Esophagus mucosa (tissue), 1 donor: ENCODE measurements around the gene MBD3L2. TPM values are rescaled to one million over a fixed set of nuclear protein-coding genes. Genes with fewer than 3 reads are reported as not detected.
"Not testable (repeated sequence)": the region's sequence is repeated elsewhere in the genome, so short reads cannot be mapped to it uniquely, and the experiment has no call there.

Experiments used
- ATAC-seq: fragments of 200-7000 bp; cut with Tn5 transposase; one replicate; pipeline ENCODE4 v1.9.1; 2020
- total RNA-seq: library from RNA; stranded (reverse); gene quantifications from one replicate; pipeline ENCODE4 v1.2.4, GENCODE V29; 2023
- donor health status: DM: yes; HTN: yes; CAD: no.

Gene MBD3L2
- not detected for total RNA-seq

DNA sequence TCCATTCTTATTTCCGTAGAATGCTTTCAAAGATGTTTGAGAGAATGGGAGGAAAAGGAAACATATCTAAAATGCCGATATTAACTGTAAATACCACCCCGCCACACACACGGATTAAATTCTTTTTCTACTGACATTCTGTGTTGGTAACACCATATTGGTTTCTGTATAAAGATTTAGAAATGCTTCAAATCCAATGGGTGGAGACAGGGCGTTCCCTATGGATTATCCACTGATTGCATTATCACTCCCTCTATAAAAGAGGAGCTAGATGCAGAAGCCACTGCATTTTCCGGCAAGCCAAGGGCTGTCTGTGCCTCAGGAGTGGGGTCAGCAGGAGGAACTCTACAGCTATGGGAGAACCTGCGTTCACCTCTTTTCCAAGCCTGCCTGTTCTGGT, at the start of gene MBD3L2:
Gene MBD3L2, plus strand, starts transcription at position 301 of the 400 bp plus-strand sequence. Its CDS starts 53 bp downstream, at position 354.
- not testable (repeated sequence) for ATAC-seq

DNA sequence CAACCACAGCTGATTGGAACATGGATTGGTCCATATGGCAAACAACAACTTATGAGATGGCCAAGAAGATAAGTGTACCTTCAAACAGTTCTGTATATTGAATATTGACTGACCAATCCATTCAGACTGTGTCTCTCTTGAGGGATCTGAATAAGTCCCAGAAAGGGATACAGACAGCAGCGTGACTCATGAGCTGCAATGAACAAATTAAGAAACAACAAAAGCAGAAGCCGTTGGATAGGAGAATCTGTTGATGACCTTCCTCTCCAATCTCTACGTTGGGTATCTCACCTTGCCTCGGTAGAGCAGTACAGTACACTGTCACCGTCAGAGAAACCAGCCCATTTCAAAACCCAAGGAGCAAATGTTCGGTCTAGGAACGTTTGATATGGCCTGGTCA, 49.2 kb upstream of the MBD3L2 start:
- ATAC-seq: no peak

DNA sequence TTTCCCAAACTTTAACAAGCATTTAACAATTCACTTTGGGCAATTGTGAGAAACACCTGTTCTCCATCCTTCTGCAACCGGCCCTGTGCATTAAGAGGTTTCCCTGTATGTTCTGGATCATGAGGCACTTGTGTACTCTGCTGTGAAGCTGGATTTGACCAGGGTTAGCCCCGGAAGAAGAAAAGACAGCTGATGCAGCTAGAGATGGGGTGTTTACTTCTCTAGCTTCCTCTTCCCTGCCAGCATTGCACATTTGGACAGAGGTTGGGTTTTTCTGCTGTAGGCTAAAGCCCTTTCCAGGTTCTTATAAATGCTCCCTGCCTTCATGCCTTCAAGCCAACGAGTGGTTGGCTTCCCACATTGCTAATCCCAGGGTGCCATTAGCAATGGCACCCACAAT, 48.8 kb upstream of the MBD3L2 start:
- ATAC-seq: no peak

DNA sequence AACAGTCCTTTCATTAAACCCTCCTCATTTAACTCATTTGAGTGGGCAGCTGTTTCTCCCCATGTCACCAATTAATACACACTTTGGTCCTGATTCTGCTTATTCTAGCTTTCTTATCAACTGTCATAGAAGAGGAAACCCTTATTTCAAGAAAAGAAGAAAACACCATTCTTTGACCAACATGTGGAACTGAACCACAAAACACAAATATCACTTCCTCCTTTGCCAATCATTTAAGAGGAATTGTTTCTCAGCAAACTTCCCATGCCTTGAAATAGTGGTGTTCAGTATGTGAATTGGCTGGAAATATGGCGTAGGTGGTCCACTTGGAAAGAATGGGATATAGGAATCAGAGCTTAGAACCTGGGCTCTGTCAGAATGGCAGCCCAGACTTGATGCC, 48.3 kb upstream of the MBD3L2 start:
- no peak for ATAC-seq

DNA sequence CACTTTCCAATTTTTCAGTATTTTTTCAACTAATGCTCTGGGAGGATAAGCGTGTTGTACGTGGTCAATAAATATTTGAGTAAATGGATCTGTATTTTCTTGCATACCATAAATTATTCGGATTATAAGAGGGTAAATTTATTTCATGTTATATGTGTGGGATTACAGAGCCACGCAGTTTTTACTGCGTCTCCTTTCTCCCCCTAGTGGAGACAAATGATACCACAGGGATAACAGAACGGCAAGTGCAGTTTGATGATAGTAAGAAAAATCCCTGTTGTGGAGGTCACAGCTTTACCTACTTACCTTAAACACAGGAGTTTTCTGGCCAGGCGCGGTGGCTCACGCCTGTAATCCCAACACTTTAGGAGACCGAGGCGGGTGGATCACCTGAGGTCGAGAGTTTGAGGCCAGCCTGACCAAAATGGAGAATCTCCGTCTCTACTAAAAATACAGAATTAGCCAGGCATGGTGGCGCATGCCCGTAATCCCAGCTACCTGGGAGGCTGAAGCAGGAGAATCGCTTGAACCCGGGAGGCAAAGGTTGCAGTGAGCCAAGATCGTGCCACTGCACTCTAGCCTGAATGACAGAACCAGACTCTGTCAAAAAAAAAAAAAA, 44.7 kb upstream of the MBD3L2 start:
- no peak for ATAC-seq

DNA sequence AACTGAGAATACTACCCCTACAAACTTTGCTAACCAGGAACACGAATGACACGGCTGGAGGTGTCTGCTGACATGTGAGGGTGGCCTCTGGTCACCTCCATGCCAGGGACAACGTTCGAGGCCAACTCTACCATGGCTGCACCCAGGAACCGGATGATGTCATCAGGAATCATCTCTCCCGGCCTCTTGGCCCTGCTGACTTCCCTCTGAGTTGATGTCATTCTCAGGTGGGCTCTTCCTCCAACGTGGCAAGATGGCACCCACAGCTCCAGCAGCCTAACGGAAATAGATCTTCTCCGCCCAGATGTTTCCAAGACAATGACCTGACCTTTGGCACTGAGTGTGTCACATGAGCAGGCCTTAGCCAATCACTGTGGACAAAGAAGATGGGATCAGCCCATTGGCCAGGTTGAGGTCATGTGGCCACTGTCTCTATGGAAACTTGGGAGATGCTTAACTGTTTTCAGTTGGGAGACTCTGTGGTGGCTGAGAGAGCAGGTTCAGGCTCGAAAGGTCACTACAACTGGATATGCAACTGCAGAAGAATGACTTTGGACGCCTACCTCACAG, 42.9 kb upstream of the MBD3L2 start:
- ATAC-seq: no peak

DNA sequence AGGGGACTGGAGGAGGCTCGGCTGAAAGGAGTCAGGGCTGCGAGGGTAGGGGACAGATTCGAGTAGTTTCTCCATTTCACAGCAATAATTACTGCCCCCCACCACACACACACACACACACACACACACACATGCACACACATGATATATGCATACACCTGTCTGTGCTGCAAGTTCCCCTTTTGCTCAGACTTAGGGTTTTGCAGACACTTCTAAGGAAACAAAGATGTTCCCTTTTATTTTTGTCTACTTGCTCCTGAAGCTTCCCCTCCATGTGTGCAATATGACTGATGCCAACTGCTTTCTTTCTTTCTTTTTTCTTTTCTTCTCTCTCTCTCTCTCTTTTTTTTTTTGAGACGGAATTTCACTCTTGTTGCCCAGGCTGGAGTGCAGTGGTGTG, 41.3 kb upstream of the MBD3L2 start:
- no peak for ATAC-seq

DNA sequence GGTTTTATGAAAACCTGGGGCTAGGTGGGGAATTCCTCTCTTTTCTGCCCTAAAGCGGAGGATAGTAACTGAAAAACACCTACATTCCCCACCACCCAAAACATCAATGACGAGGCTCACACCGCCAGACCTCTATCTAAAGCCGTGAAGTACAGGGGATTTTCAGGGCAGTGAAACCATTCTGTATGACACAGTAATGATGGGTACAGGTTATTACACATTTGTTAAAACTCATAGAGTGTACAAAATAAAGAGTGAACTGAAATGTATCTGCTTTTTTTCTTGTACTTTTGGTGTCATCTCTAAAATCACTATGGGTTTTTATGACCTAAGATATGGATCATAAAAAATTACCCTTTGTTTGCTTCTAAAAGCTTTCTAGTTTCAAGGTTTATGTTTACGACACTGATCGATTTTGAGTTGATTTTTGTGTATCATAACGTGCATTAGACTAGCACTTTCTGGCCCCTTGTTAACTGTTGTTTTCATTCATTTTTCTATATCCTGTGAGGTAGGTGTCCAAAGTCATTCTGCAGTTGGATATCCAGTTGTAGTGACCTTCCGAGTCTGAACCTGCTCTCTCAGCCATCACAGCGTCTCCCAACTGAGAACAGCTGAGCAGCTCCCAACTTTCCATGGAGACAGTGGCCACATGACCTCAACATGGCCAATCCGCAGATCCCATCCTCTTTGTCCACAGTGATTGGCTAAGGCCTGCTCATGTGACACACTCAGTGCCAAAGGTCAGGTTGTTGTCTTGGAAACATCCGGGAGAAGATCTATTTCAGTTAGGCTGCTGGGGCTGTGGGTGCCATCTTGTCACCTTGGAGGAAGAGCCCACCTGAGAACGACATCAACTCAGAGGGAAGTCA, 38.2 kb upstream of the MBD3L2 start:
- no peak for ATAC-seq

DNA sequence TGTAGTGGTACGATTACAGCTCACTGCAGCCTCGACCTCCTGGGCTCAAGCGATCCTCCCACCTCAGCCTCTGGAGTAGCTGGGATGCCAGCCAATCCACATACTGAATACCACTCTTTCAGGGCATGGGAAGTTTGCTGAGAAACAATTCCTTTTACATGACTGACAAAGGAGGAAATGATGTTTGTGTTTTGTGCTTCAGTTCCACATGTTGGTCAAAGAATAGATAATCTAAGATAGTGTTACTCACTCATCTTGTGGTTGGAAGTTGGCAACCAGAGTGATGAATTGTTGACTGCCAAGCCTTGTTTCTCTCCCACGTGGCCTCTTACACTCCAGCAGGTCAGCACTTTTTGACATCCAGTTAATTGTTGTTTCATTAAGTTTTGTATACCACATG, 35.4 kb upstream of the MBD3L2 start:
- ATAC-seq: no peak

DNA sequence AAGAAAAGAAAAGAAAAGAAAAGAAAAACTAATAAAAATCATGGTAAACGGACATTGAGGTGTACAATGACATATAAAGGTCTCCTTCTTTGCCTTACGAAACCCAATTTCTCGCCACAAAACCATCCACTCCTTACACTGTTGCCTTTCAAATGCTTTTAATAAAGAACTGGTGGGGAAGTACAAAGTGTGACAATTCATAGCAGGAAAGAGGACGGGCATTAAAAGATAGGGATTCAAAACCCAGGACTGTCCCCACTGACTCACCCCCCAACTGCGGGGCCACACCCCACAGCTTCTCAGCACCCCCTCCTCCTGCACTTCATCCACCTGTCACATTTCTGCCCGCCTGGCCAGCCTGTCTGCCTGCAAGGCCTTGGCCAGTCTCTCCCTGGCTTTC, 30.3 kb upstream of the MBD3L2 start:
- no peak for ATAC-seq

DNA sequence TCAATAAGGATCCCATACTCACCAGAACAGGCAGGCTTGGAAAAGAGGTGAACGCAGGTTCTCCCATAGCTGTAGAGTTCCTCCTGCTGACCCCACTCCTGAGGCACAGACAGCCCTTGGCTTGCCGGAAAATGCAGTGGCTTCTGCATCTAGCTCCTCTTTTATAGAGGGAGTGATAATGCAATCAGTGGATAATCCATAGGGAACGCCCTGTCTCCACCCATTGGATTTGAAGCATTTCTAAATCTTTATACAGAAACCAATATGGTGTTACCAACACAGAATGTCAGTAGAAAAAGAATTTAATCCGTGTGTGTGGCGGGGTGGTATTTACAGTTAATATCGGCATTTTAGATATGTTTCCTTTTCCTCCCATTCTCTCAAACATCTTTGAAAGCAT, 27.8 kb upstream of the MBD3L2 start, which contains the start of gene MBD3L2B:
Gene MBD3L2B, minus strand, starts transcription at position 101 of the 400 bp plus-strand sequence. Its CDS starts 34 bp downstream, at position 67.
- ATAC-seq: not testable (repeated sequence)

DNA sequence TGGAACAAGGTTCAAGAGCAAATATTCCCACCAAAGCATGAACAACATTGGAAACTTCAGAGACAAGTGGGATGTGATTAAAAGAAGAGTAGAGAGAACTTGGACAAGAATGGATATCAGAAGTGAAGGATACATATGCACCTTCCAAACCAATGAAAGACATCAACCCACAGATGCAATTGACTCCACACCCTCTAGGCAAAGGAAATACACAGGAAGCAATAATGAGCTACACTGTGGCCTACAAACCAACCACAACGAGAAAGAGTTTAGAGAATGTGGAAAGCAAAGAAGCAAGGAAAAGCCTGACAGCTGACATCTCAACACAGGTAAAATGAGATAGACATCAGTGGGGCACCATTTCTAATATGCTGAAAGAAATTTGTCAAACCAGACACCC, 20.3 kb upstream of the MBD3L2 start:
- ATAC-seq: not testable (repeated sequence)

DNA sequence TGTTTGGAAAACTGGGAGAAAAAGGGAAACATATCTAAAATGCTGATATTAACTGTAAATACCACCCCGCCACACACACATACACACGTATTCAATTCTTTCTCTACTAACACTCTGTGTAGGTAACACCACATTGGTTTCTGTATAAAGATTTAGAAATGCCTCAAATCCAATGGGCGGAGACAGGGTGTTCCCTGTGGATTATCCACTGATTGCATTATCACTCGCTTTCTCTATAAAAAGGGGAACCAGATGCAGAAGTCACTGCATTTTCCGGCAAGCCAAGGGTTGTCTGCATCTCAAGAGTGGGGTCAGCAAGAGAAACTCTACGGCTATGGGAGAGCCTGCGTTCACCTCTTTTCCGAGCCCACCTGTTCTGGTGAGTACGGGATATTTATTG, 18.8 kb upstream of the MBD3L2 start, which contains the start of gene MBD3L5:
Gene MBD3L5, plus strand, starts transcription at position 301 of the 400 bp plus-strand sequence. Its CDS starts 34 bp downstream, at position 335.
- not testable (repeated sequence) for ATAC-seq

DNA sequence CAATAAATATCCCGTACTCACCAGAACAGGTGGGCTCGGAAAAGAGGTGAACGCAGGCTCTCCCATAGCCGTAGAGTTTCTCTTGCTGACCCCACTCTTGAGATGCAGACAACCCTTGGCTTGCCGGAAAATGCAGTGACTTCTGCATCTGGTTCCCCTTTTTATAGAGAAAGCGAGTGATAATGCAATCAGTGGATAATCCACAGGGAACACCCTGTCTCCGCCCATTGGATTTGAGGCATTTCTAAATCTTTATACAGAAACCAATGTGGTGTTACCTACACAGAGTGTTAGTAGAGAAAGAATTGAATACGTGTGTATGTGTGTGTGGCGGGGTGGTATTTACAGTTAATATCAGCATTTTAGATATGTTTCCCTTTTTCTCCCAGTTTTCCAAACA, 9.0 kb upstream of the MBD3L2 start, which contains the start of gene MBD3L4:
Gene MBD3L4, minus strand, starts transcription at position 101 of the 400 bp plus-strand sequence. Its CDS starts 35 bp downstream, at position 66.
- not testable (repeated sequence) for ATAC-seq

DNA sequence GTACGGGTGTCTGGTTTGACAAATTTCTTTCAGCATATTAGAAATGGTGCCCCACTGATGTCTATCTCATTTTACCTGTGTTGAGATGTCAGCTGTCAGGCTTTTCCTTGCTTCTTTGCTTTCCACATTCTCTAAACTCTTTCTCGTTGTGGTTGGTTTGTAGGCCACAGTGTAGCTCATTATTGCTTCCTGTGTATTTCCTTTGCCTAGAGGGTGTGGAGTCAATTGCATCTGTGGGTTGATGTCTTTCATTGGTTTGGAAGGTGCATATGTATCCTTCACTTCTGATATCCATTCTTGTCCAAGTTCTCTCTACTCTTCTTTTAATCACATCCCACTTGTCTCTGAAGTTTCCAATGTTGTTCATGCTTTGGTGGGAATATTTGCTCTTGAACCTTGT, 7.6 kb upstream of the MBD3L2 start:
- ATAC-seq: not testable (repeated sequence)

DNA sequence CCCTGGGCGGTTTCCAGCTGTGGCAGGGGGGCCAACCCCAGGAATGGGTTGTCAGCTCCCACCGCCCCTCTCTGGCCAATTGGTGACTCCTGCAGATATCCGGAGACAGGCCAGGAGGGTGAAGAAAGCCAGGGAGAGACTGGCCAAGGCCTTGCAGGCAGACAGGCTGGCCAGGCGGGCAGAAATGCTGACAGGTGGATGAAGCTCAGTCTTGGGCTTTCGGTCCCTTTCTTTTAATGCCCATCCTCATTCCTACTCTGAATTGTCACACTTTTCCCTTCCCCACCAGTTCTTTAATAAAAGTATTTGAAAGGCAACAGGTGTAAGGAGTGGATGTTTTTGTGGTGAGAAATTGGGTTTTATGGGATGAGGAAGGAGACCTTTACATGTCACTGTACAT, 2.3 kb downstream of the MBD3L2 start:
- not testable (repeated sequence) for ATAC-seq

DNA sequence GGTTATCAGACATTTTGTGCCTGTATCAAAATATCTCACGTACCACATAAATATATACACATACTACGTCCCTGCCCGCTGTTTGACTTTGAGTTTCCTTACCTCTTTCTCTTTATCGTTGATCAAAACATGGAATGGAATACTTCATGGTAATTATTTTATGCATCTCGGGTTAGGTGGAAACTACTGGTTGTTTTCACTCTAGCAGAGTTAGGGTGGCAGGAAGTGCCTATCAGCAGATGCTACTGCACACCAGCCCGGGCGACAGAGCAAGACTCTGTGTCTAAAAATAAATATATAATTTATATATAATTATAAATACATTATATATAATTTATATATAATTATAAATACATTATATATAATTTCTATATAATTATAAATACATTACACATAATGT, 3.8 kb downstream of the MBD3L2 start:
- ATAC-seq: not testable (repeated sequence)

DNA sequence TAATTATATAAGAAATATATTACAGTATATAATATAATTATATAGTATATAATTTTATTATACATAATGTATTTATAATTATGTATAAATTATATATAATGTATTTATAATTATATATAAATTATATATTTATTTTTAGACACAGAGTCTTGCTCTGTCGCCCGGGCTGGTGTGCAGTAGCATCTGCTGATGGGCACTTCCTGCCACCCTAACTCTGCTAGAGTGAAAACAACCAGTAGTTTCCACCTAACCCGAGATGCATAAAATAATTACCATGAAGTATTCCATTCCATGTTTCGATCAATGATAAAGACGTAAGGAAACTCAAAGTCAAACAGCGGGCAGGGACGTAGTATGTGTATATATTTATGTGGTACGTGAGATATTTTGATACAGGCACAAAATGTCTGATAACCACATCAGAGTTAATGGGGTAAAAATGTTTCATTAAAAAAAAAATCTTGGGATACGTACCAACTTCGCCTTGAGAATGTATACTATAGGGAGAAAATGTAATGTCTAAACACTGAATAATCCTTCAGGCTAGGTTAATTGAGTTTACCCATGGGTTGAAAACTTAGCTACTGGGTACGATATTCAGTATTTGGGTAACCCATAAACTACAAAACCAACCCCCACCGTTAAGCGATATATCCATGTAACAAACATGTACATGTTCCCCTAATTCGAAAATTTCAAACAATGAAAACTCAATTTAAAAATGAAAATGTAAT, 5.7 kb downstream of the MBD3L2 start:
- not testable (repeated sequence) for ATAC-seq

DNA sequence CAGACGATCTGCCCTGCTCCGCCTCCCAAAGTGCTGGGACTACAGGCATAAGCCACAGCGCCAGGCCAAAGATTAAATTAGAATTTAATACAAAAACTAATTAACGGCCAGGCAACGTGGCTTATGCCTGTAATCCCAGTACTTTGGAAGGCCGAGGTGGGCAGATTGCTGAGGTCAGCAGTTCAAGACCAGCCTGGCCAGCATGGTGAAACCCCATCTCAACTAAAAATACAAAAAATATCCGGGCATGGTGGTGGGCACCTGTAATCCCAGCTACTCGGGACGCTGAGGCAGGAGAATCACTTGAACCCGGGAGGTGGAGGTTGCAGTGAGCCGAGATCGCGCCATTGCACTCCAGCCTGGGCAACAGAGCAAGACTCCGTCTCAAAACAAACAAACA, 6.6 kb downstream of the MBD3L2 start:
- ATAC-seq: not testable (repeated sequence)

DNA sequence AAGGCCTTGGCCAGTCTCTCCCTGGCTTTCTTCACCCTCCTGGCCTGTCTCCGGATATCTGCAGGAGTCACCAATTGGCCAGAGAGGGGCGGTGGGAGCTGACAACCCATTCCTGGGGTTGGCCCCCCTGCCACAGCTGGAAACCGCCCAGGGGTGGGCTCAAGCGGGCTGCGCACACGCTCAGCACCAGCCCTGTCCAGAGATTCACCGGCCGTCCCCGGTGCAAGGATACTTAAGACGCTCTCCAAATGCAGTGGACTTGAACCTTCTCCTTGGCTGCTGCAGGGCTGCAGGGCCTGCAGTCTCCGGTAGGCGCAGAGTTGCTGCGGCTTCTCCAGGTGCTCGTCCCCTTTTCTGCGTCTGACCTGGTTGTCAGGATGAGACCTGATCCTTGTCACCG, 7.2 kb downstream of the MBD3L2 start:
- ATAC-seq: not testable (repeated sequence)

DNA sequence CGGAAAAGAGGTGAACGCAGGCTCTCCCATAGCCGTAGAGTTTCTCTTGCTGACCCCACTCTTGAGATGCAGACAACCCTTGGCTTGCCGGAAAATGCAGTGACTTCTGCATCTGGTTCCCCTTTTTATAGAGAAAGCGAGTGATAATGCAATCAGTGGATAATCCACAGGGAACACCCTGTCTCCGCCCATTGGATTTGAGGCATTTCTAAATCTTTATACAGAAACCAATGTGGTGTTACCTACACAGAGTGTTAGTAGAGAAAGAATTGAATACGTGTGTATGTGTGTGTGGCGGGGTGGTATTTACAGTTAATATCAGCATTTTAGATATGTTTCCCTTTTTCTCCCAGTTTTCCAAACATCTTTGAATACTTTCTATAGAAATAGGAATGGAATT, 9.5 kb downstream of the MBD3L2 start, which contains the start of gene MBD3L3:
Gene MBD3L3, minus strand, starts transcription at position 101 of the 400 bp plus-strand sequence. Its CDS starts 71 bp downstream, at position 30.
- not testable (repeated sequence) for ATAC-seq

DNA sequence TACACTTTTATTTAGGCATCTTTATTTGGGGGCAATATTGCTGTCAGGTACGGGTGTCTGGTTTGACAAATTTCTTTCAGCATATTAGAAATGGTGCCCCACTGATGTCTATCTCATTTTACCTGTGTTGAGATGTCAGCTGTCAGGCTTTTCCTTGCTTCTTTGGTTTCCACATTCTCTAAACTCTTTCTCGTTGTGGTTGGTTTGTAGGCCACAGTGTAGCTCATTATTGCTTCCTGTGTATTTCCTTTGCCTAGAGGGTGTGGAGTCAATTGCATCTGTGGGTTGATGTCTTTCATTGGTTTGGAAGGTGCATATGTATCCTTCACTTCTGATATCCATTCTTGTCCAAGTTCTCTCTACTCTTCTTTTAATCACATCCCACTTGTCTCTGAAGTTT, 10.9 kb downstream of the MBD3L2 start:
- not testable (repeated sequence) for ATAC-seq
